ENCODE measurements around the gene SEL1L3.

- no peak for TF ChIP-seq POLR2A (IDR thresholded peaks at IDR 0.05)
- TF ChIP-seq CTCF (IDR thresholded peaks at IDR 0.05): no peak
- no peak for TF ChIP-seq EP300 (IDR thresholded peaks at IDR 0.05)
- no peak for TF ChIP-seq POLR2AphosphoS5 (IDR thresholded peaks at IDR 0.05)
Observed at GRCh38 chr4:25901030-25901430, 38.2 kb upstream of the SEL1L3 start.

Data from sigmoid colon (tissue), 4 donors.